GM23248 (cell line): ENCODE measurements around the gene RPL41.

Source experiments
- EZH2 ChIP-seq: fragments of 200-600 bp; sonication (generic); IDR thresholded peaks from 2 replicates; pipeline ENCODE4 v1.6.1; 2018; ENCODE audit warnings: antibody characterized with exemption, mild to moderate bottlenecking; ENCODE audit not compliant: insufficient read depth, poor library complexity, severe bottlenecking
- EZH2phosphoT487 ChIP-seq: fragments of 200-600 bp; sonication (generic); IDR thresholded peaks from 2 replicates; pipeline ENCODE4 v1.6.1; 2018; ENCODE audit warnings: antibody characterized with exemption, moderate library complexity, mild to moderate bottlenecking, low read depth; ENCODE audit not compliant: insufficient read depth

GRCh38 chr12:56107242-56107641, 9.2 kb upstream of the RPL41 start:
- no peak for TF ChIP-seq EZH2
- TF ChIP-seq EZH2phosphoT487 = no peak
